Measurements from ENCODE around the gene GLTP.

DNA sequence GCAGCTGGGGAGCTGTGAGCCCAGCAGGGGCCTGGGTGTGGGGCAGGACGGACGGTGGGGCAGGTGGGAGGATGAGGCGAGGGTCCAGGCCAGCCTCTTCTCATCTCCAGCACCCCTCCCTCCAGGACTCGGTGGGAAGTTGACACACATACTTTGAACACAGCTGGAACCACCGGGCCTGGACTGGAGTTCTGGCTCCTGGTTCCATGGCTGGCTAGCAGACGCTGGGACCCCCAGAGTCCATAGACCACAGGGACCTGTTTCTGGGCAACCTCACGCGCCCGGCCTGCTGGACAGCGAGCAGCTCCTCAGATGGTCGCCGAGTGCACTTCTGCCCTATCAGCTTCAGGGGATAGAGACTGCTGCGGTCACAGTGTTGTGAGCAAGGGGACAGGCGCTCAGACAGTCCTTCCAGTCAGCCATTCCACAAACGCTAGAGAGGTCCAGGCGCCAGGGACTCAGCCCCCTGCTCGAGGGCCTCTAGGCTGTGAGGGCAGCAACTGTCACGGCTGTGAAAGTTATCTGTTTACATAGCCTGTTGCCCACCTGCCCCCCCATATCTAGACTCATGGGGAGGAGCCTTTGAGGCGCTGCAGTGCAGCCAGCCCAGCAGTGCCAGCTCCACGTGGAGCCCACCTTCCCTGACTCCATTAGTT lies 45.0 kb upstream of the GLTP start:
- TF ChIP-seq, protein P1, sequence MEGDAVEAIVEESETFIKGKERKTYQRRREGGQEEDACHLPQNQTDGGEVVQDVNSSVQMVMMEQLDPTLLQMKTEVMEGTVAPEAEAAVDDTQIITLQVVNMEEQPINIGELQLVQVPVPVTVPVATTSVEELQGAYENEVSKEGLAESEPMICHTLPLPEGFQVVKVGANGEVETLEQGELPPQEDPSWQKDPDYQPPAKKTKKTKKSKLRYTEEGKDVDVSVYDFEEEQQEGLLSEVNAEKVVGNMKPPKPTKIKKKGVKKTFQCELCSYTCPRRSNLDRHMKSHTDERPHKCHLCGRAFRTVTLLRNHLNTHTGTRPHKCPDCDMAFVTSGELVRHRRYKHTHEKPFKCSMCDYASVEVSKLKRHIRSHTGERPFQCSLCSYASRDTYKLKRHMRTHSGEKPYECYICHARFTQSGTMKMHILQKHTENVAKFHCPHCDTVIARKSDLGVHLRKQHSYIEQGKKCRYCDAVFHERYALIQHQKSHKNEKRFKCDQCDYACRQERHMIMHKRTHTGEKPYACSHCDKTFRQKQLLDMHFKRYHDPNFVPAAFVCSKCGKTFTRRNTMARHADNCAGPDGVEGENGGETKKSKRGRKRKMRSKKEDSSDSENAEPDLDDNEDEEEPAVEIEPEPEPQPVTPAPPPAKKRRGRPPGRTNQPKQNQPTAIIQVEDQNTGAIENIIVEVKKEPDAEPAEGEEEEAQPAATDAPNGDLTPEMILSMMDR (IDR thresholded peaks at IDR 0.05; ENCODE audit: low read length): no peak
- TF ChIP-seq EZH2 (optimal IDR thresholded peaks at IDR 0.05; ENCODE audit: low read depth, low read length) (no peak), EZH2phosphoT487 (IDR thresholded peaks at IDR 0.05; ENCODE audit: low read length) (no peak)

Measured in MM.1S (cell line).